ENCODE results near the gene SPTLC1.
"Not testable (repeated sequence)": the region's sequence is repeated elsewhere in the genome, so short reads cannot be mapped to it uniquely, and the experiment has no call there.

- not testable (repeated sequence) for TF ChIP-seq POLR2A, CTCF (IDR thresholded peaks at IDR 0.05)
Measured at GRCh38 chr9:92145784-92146183, 30.6 kb upstream of the SPTLC1 start.

All from testis (tissue), 2 donors.